C4-2B (cell line): ENCODE measurements around the gene AGAP9.

Experiments
- CTCF ChIP-seq: fragments of 450-650 bp; conservative IDR thresholded peaks from 2 replicates; pipeline ENCODE4 v1.5.1; 2017; ENCODE audit warnings: mild to moderate bottlenecking
- ZFX ChIP-seq: fragments of 450-650 bp; IDR thresholded peaks from 2 replicates; pipeline ENCODE4 v1.6.1; 2017

GRCh38 chr10:47453141-47454007 lies 70.1 kb downstream of the AGAP9 start:
- no peak for TF ChIP-seq CTCF
- TF ChIP-seq ZFX, result no peak
